ENCODE measurements around the gene TMC7. TPM values are rescaled to one million over a fixed set of nuclear protein-coding genes. Genes with fewer than 3 reads are reported as not detected.

The TMC7 gene
- total RNA-seq, 1 donor from 2014 or later, result 2.5 TPM

DNA sequence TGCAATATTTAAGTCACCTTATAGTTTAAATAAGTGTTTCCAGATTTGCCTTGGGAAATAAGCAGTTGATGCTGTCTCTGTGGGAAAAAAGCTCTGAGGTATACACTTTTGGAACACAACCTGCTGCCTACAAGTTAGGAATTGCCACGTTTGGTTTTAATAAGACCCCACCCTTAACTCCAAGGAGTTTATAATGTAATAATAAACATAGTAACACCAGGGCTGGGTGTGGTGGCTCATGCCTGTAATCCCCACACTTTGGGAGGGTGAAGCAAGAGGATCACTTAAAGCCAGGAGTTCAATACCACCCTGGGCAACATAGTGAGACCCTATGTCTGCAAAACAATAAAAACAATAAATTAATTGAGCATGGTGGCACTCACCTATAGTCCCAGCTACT is 41.7 kb upstream of the TMC7 start:
- TF ChIP-seq, protein P1, sequence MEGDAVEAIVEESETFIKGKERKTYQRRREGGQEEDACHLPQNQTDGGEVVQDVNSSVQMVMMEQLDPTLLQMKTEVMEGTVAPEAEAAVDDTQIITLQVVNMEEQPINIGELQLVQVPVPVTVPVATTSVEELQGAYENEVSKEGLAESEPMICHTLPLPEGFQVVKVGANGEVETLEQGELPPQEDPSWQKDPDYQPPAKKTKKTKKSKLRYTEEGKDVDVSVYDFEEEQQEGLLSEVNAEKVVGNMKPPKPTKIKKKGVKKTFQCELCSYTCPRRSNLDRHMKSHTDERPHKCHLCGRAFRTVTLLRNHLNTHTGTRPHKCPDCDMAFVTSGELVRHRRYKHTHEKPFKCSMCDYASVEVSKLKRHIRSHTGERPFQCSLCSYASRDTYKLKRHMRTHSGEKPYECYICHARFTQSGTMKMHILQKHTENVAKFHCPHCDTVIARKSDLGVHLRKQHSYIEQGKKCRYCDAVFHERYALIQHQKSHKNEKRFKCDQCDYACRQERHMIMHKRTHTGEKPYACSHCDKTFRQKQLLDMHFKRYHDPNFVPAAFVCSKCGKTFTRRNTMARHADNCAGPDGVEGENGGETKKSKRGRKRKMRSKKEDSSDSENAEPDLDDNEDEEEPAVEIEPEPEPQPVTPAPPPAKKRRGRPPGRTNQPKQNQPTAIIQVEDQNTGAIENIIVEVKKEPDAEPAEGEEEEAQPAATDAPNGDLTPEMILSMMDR (IDR thresholded peaks at IDR 0.05; ENCODE audit: partially characterized antibody, unreplicated experiment), result no peak
- Mint-ChIP-seq H3K4me1 (ENCODE audit: low read depth, unreplicated experiment) (no peaks in the 10 kb centered on the region), H3K27me3 (ENCODE audit: unreplicated experiment) (peaks cover 2% of the 10 kb centered on the region)

DNA sequence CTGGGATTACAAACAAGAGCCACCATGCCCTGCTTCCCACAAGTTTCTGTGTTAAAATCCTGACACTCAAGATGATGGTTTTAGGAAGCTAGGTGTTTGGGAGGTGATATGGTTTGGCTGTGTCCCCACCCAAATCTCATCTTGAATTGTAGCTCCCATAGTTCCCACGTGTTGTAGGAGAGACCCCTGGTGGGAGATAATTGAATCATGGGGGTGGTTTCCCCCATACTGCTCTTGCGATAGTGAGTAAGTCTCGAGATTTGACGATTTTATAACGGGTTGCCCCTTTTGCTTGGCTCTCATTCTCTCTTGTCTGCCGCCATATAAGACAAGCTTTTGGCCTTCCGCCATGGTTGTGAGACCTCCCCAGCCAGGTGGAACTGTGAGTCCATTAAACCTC is 40.3 kb upstream of the TMC7 start:
- no peak for DNase-seq
- Mint-ChIP-seq H3K9me3 (ENCODE audit: unreplicated experiment) (peaks cover 3% of the 10 kb centered on the region), H3K4me1 (ENCODE audit: low read depth, unreplicated experiment) (no peaks in the 10 kb centered on the region), H3K27ac (ENCODE audit: unreplicated experiment) (no peak overlapping the region), H3K36me3 (ENCODE audit: unreplicated experiment) (no peaks in the 10 kb centered on the region), H3K4me3 (ENCODE audit: unreplicated experiment) (no peak overlapping the region), H3K27me3 (ENCODE audit: unreplicated experiment) (peaks cover 2% of the 10 kb centered on the region)
- TF ChIP-seq, protein P1 (IDR thresholded peaks at IDR 0.05; ENCODE audit: partially characterized antibody, unreplicated experiment), result no peak

More for the DNA sequence above, 41.7 kb upstream of the TMC7 start:
- Mint-ChIP-seq H3K9me3 (ENCODE audit: unreplicated experiment) (peaks cover 3% of the 10 kb centered on the region), H3K4me3 (ENCODE audit: unreplicated experiment) (no peak overlapping the region), H3K27ac (ENCODE audit: unreplicated experiment) (no peak overlapping the region), H3K36me3 (ENCODE audit: unreplicated experiment) (no peaks in the 10 kb centered on the region)
- no peak for DNase-seq

DNA sequence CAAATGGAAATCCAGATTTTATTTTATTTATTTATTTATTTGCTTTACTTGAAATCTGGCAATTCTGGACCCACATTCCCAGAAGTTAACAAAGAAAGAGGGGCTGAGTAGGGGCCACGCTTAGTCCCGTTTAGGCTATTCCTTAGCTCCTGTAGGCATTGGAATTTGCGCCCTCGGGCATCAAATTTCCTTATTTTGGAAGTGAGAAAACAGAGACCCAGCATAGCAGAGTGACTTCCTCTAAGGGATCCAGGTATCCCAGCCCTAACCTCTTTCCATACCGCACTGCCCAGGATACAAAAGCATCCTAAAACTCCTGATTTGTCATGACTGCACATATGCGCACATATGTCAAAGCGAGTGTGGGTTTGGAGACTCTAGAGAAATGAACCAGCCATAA is 38.5 kb upstream of the TMC7 start:
- TF ChIP-seq, protein P1 (IDR thresholded peaks at IDR 0.05; ENCODE audit: partially characterized antibody, unreplicated experiment), result no peak
- Mint-ChIP-seq H3K9me3 (ENCODE audit: unreplicated experiment) (peaks cover 3% of the 10 kb centered on the region), H3K4me3 (ENCODE audit: unreplicated experiment) (no peak overlapping the region), H3K27me3 (ENCODE audit: unreplicated experiment) (peaks cover 2% of the 10 kb centered on the region), H3K4me1 (ENCODE audit: low read depth, unreplicated experiment) (no peaks in the 10 kb centered on the region), H3K27ac (ENCODE audit: unreplicated experiment) (no peak overlapping the region), H3K36me3 (ENCODE audit: unreplicated experiment) (no peaks in the 10 kb centered on the region)
- no peak for DNase-seq

DNA sequence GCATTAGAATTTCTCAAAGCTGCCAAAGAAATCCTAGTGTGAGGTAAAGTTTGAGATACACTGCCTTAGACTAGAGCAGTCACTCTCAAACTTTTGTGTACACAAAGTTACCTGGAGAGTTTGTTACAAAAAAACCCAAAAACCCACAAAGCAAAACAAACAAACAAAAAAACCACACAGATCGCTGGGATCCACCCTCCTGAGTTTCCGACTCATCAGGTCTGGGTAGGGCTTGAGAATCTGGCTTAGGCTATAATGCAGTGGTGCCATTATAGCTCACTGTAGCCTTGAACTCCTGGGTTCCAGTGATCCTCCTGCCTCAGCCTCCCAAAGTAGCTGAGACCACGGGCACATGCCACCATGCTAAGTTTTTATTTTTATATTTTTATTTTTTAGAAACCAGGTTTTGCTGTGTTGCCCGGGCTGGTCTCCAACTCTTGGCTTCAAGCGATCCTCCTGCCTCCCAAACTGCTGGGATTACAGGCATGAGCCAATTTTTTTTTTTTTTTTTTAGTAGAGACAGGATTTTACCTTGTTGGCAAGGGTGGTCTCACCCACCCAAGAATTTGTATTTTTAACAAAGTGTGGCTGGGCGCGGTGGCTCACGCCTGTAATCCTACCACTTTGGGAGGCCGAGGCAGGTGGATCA is 35.2 kb upstream of the TMC7 start:
- no peak overlapping the region for H3K27ac Mint-ChIP-seq (ENCODE audit: unreplicated experiment)
- H3K9me3 Mint-ChIP-seq (ENCODE audit: unreplicated experiment), result peaks cover 2% of the 10 kb centered on the region
- H3K4me1 Mint-ChIP-seq (ENCODE audit: low read depth, unreplicated experiment), result no peaks in the 10 kb centered on the region
- peaks cover 2% of the 10 kb centered on the region for H3K27me3 Mint-ChIP-seq (ENCODE audit: unreplicated experiment)
- no peak for DNase-seq
- H3K36me3 Mint-ChIP-seq (ENCODE audit: unreplicated experiment), result no peaks in the 10 kb centered on the region
- H3K4me3 Mint-ChIP-seq (ENCODE audit: unreplicated experiment), result no peak overlapping the region
- TF ChIP-seq, protein P1 (IDR thresholded peaks at IDR 0.05; ENCODE audit: partially characterized antibody, unreplicated experiment), result no peak

DNA sequence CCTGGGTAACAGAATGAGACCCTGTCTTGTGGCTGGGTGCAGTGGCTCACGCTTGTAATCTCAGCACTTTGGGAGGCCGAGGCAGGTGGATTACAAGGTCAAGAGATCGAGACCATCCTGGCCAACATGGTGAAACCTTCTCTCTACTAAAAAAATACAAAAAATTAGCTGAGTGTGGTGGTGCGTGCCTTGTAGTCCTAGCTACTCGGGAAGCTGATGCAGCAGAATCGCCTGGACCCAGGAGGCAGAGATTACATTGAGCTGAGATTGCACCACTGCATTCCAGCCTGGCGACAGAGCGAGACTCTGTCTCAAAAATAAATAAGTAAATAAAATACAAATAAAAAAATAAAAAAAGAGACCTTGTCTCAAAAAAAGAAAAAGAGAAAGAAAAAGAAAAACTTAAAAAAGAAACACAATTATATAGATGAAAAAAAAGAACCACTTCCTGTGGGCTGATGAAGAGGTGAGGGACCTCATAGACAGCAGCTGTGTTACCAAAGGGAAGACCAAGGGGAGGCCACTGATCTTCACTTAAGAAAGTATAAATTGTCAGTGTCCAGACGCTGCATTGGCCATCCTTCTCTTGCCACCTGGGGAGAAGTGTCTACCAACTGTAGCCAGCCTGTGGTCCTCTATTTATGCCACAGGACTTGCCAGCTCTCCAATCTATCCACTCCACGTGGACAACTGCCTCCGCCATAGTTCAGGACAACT is 33.1 kb upstream of the TMC7 start:
- TF ChIP-seq, protein P1 (IDR thresholded peaks at IDR 0.05; ENCODE audit: partially characterized antibody, unreplicated experiment), result no peak
- Mint-ChIP-seq H3K27ac (ENCODE audit: unreplicated experiment) (no peak overlapping the region), H3K36me3 (ENCODE audit: unreplicated experiment) (no peaks in the 10 kb centered on the region), H3K9me3 (ENCODE audit: unreplicated experiment) (no peaks in the 10 kb centered on the region), H3K4me3 (ENCODE audit: unreplicated experiment) (no peak overlapping the region), H3K4me1 (ENCODE audit: low read depth, unreplicated experiment) (no peaks in the 10 kb centered on the region), H3K27me3 (ENCODE audit: unreplicated experiment) (no peaks in the 10 kb centered on the region)
- no peak for DNase-seq

Data from glutamatergic neuron (in vitro differentiated cells).